ENCODE measurements around the gene VCL. TPM values are rescaled to one million over a fixed set of nuclear protein-coding genes. Genes with fewer than 3 reads are reported as not detected.

Gene VCL
- total and polyA plus RNA-seq, 2 of the 8 experiments (the other 6 are each of a cell fraction or from before 2014, with no cell fraction given), result 119 to 377 TPM

DNA sequence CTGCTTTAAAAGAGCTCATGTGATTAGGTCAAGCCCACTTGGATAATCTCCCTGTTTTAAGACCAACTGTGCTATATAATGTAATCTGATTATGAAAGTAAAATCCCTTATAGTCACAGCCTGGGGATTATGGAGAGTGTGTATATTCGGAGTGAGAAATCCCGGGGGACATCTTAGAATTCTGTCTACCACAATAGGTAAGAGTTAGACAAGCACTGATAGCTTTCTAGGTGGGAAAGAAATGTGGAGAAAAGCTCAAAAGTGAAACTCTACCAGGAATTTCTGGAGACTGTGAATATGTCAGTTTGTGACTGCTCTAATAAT lies 2.9 kb upstream of the VCL start:
- H3K4me2 ChIP-seq (ENCODE audit: insufficient read depth in 1 of 2, low read depth in 2 of 2, low read length in 2 of 2), result no peak overlapping the region
- DNase-seq (ENCODE audit: low read depth in 1 of 2, low spot score in 2 of 2) (no peak), FAIRE-seq (no peak)
- H4K91ac ChIP-seq (replicated peaks; ENCODE audit: insufficient read length, low read length), result no peak overlapping the region
- CTCF ChIA-PET (ENCODE audit: partially characterized antibody), result interaction anchor here (0.7 to 3.0 kb wide), 8 partner anchors 28 to 116 kb away, joined by 3 to 9 read pairs (median 7); no protein-coding TSS in a partner anchor
- no peak overlapping the region for H3K4ac ChIP-seq (replicated peaks; ENCODE audit: insufficient read length, low read depth, low read length)
- H2AK5ac ChIP-seq (ENCODE audit: low read depth, low read length), result no peak overlapping the region
- H3K9me3 ChIP-seq (ENCODE audit: insufficient read depth in 2 of 2, low read depth in 1 of 2, low read length in 1 of 2), result no peaks in the 10 kb centered on the region
- H3K4me3 ChIP-seq (ENCODE audit: extremely low read depth in 1 of 4, insufficient read depth in 2 of 4, low read depth in 3 of 4, low read length in 4 of 4), result no peak overlapping the region
- H2BK120ac ChIP-seq (replicated peaks; ENCODE audit: low read depth, low read length), result no peak overlapping the region
- POLR2A ChIA-PET (ENCODE audit: partially characterized antibody), result interaction anchor here (1.2 to 13.2 kb wide), 5 partner anchors 9 to 29 kb away, joined by 3 to 261 read pairs (median 117); no protein-coding TSS in a partner anchor
- no peak overlapping the region for H3K14ac ChIP-seq (ENCODE audit: insufficient read length)
- H4K5ac ChIP-seq (ENCODE audit: insufficient read length, low read depth, low read length), result no peak overlapping the region
- peaks cover 8 to 14% of the 10 kb centered on the region in 2 experiments for H4K20me1 ChIP-seq (replicated peaks in 1 of 2; ENCODE audit: control insufficient read depth in 1 of 2, insufficient read depth in 2 of 2, low read length in 2 of 2)
- no peaks in the 10 kb centered on the region for H3K27me3 ChIP-seq (replicated peaks in 1 of 4; ENCODE audit: control insufficient read depth in 3 of 4, extremely low read depth in 1 of 4, insufficient read depth in 3 of 4, low read length in 3 of 4)
- H2BK12ac ChIP-seq (ENCODE audit: low read depth, low read length), result no peak overlapping the region
- H3K27ac ChIP-seq (ENCODE audit: low read depth, low read length), result no peak overlapping the region
- H2BK20ac ChIP-seq (ENCODE audit: low read length), result no peak overlapping the region
- 0 out of 7 replicates have a peak, but pooled peaks cover 0 to 3% (median 0%) of the 10 kb centered on the region in 4 experiments for H3K4me1 ChIP-seq (replicated peaks in 1 of 4; ENCODE audit: control insufficient read depth in 3 of 4, insufficient read depth in 4 of 4, low read length in 3 of 4)
- H2BK15ac ChIP-seq (ENCODE audit: low read length), result no peak overlapping the region
- H3K79me2 ChIP-seq (ENCODE audit: control insufficient read depth in 1 of 2, insufficient read depth in 2 of 2, low read length in 2 of 2), result peaks cover 19 to 21% of the 10 kb centered on the region in 2 experiments
- peaks cover 14% of the 10 kb centered on the region for H3K23me2 ChIP-seq (ENCODE audit: low read depth, low read length)
- no peak overlapping the region for H3K56ac ChIP-seq (replicated peaks; ENCODE audit: insufficient read length, low read depth, low read length)
- H3K79me1 ChIP-seq (ENCODE audit: low read depth, low read length), result no peaks in the 10 kb centered on the region
- no peak overlapping the region for H2BK5ac ChIP-seq (ENCODE audit: low read depth, low read length)
- H3K36me3 ChIP-seq (ENCODE audit: control insufficient read depth in 2 of 4, insufficient read depth in 4 of 4, low read length in 3 of 4), result no peaks in the 10 kb centered on the region; a peak in 1 of 8 replicates
- peak overlapping the region; percentile 76 for H2AFZ ChIP-seq (ENCODE audit: low read length)
- 96% methylated on average over 2 of the region's 2 CpGs; no CpG with 5 or more reads in 1 of the 2 experiments for WGBS, 2 experiments (ENCODE audit: extremely low coverage in 1 of 2, insufficient coverage in 1 of 2, insufficient read length in 1 of 2, insufficient replicate concordance in 2 of 2, low coverage in 1 of 2, low lambda C conversion rate in 2 of 2, missing lambda C conversion rate in 1 of 2)
- no peak overlapping the region for H3K18ac ChIP-seq (ENCODE audit: extremely low read depth, low read length)
- H4K8ac ChIP-seq (ENCODE audit: extremely low read depth, insufficient read depth, low read length), result no peak overlapping the region
- no peak overlapping the region for H3K9ac ChIP-seq (replicated peaks in 1 of 4; ENCODE audit: extremely low read depth in 1 of 4, low read depth in 3 of 4, low read length in 3 of 4)
- no peak overlapping the region for H3K23ac ChIP-seq (ENCODE audit: insufficient read length)
- TF ChIP-seq EP300 (IDR thresholded peaks at IDR 0.05; ENCODE audit: borderline replicate concordance in 1 of 2, low read depth in 2 of 2, low read length in 2 of 2) (no peak), GTF2F1 (IDR thresholded peaks at IDR 0.05; ENCODE audit: borderline replicate concordance, low read depth, low read length) (no peak)
- TF ChIP-seq, protein P1, sequence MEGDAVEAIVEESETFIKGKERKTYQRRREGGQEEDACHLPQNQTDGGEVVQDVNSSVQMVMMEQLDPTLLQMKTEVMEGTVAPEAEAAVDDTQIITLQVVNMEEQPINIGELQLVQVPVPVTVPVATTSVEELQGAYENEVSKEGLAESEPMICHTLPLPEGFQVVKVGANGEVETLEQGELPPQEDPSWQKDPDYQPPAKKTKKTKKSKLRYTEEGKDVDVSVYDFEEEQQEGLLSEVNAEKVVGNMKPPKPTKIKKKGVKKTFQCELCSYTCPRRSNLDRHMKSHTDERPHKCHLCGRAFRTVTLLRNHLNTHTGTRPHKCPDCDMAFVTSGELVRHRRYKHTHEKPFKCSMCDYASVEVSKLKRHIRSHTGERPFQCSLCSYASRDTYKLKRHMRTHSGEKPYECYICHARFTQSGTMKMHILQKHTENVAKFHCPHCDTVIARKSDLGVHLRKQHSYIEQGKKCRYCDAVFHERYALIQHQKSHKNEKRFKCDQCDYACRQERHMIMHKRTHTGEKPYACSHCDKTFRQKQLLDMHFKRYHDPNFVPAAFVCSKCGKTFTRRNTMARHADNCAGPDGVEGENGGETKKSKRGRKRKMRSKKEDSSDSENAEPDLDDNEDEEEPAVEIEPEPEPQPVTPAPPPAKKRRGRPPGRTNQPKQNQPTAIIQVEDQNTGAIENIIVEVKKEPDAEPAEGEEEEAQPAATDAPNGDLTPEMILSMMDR (IDR thresholded peaks at IDR 0.05; ENCODE audit: control extremely low read depth in 1 of 3, insufficient read depth in 1 of 3, low read depth in 1 of 3, low read length in 3 of 3), result no peak

All from H1 (cell line).